Mesenteric fat pad (tissue), 1 donor: ENCODE measurements around the gene TRIM56. TPM values are rescaled to one million over a fixed set of nuclear protein-coding genes. Genes with fewer than 3 reads are reported as not detected.
"Not testable (repeated sequence)": the region's sequence is repeated elsewhere in the genome, so short reads cannot be mapped to it uniquely, and the experiment has no call there.

Experiments used
- DNase-seq: peaks from one replicate; pipeline ENCODE4 v3.0.0-alpha.2; 2020; ENCODE audit warnings: low spot score
- total RNA-seq: library from RNA; stranded (reverse); fragmentation: NEBNext Ultra II Directional; extraction: Animal tissue kit (Norgen Biotek cat#: 25700); gene quantifications from one replicate; pipeline ENCODE4 v1.2.1, GENCODE V29; 2021
- donor health status: DM: yes; HTN: yes; CAD: no.

The TRIM56 gene
- total RNA-seq, 1 donor from 2014 or later: 48.2 TPM

- not testable (repeated sequence) for DNase-seq
These were observed 47.6 kb downstream of the TRIM56 start for GRCh38 chr7:101132626-101133600.

GRCh38 chr7:101133621-101134398 is 48.5 kb downstream of the TRIM56 start:
- no peak for DNase-seq

- no peak for DNase-seq
These were observed 49.2 kb downstream of the TRIM56 start for GRCh38 chr7:101134399-101134980.

- DNase-seq: no peak
These were observed 52.5 kb downstream of the TRIM56 start for GRCh38 chr7:101137651-101138212.

GRCh38 chr7:101138213-101138870 is 53.1 kb downstream of the TRIM56 start:
- DNase-seq: no peak

- no peak for DNase-seq
These were observed 55.0 kb downstream of the TRIM56 start for GRCh38 chr7:101140339-101140699.

GRCh38 chr7:101140746-101141382 is 55.6 kb downstream of the TRIM56 start:
- no peak for DNase-seq

Other genes starting within 250 kb of the TRIM56 start
- gene SLC12A9, start 232.8 kb upstream of the TRIM56 start, total RNA-seq: 21.7 TPM
- 71.0 TPM for gene TRIP6, start 218.1 kb upstream of the TRIM56 start, total RNA-seq
- gene SRRT, start 210.4 kb upstream of the TRIM56 start, total RNA-seq: 135 TPM
- gene UFSP1, start 195.8 kb upstream of the TRIM56 start, total RNA-seq: 5.1 TPM
- 1.9 TPM for gene ACHE, start 189.6 kb upstream of the TRIM56 start, total RNA-seq
- gene MUC3A, start 135.9 kb upstream of the TRIM56 start, total RNA-seq: 1.3 TPM
- 0.32 TPM for gene MUC12, start 115.9 kb upstream of the TRIM56 start, total RNA-seq
- gene MUC17, start 65.4 kb upstream of the TRIM56 start, total RNA-seq: 0.35 TPM
- gene SERPINE1, start 41.6 kb downstream of the TRIM56 start, total RNA-seq: 130 TPM
- 30.4 TPM for gene AP1S1, start 69.0 kb downstream of the TRIM56 start, total RNA-seq
- gene VGF, start 80.1 kb downstream of the TRIM56 start, total RNA-seq: 0.22 TPM
- not detected for gene NAT16, start 94.8 kb downstream of the TRIM56 start, total RNA-seq
- gene MOGAT3, start 115.6 kb downstream of the TRIM56 start, total RNA-seq: not detected
- 74.3 TPM for gene PLOD3, start 132.1 kb downstream of the TRIM56 start, total RNA-seq
- gene ZNHIT1, start 132.7 kb downstream of the TRIM56 start, total RNA-seq: 74.8 TPM
- 13.3 TPM for gene CLDN15, start 152.3 kb downstream of the TRIM56 start, total RNA-seq
- 219 TPM for gene FIS1, start 159.6 kb downstream of the TRIM56 start, total RNA-seq
- 12.0 TPM for gene IFT22, start 236.3 kb downstream of the TRIM56 start, total RNA-seq